HepG2 (cell line): ENCODE results near the gene DHX8.

Experiments
- BRD4 ChIP-seq: sonication (generic); formaldehyde crosslinking; IDR thresholded peaks from 2 replicates; pipeline ENCODE4 v1.4.0; 2020; ENCODE audit warnings: missing genetic modification reagents
- TAF1 ChIP-seq: sonication (generic); formaldehyde crosslinking; IDR thresholded peaks from 2 replicates; pipeline ENCODE4 v1.4.0; 2020; ENCODE audit warnings: missing genetic modification reagents
- ZNF138 ChIP-seq: sonication (generic); formaldehyde crosslinking; IDR thresholded peaks from 2 replicates; pipeline ENCODE4 v1.5.0; 2020; ENCODE audit warnings: mild to moderate bottlenecking, low read depth, missing genetic modification reagents
- TF ChIP-seq, protein P1 (sequence below): sonication (generic); formaldehyde crosslinking; IDR thresholded peaks from 2 replicates; pipeline ENCODE4 v1.5.0; 2020; ENCODE audit warnings: mild to moderate bottlenecking, missing genetic modification reagents, moderate library complexity
- TF ChIP-seq, protein P2 (sequence below): sonication (generic); formaldehyde crosslinking; conservative IDR thresholded peaks from 2 replicates; pipeline ENCODE4 v1.8.0; 2022; ENCODE audit warnings: mild to moderate bottlenecking, moderate library complexity, missing genetic modification reagents
- TF ChIP-seq, protein P3 (sequence below): sonication (generic); formaldehyde crosslinking; IDR thresholded peaks from 2 replicates; pipeline ENCODE4 v1.4.0; 2020; ENCODE audit warnings: mild to moderate bottlenecking, missing genetic modification reagents

DNA sequence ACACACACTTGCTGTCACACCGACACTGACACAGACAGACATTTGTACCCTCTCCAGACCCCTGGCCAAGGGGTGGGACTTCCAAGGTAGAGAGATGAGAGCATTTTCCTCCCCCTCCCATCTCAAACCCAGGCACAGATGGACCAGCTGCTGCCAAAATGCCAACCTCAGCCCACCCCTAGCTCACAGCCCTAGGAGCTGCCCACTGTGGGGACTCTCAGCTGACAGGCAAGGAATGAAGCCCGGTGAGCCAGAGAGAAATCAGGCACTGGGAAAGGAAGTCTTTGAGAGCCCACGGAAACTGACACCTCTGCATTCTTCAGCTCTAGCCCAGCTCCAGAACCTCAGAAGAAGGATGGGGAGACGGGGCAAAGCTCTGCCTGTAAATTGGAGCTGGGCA, 59.5 kb downstream of the DHX8 start:
- TF ChIP-seq ZNF138 (CRISPR knock-in tag) (no peak), BRD4 (CRISPR knock-in tag) (no peak), TAF1 (CRISPR knock-in tag) (no peak; the same call in 1 of the 2 replicates)
- TF ChIP-seq, protein P1, sequence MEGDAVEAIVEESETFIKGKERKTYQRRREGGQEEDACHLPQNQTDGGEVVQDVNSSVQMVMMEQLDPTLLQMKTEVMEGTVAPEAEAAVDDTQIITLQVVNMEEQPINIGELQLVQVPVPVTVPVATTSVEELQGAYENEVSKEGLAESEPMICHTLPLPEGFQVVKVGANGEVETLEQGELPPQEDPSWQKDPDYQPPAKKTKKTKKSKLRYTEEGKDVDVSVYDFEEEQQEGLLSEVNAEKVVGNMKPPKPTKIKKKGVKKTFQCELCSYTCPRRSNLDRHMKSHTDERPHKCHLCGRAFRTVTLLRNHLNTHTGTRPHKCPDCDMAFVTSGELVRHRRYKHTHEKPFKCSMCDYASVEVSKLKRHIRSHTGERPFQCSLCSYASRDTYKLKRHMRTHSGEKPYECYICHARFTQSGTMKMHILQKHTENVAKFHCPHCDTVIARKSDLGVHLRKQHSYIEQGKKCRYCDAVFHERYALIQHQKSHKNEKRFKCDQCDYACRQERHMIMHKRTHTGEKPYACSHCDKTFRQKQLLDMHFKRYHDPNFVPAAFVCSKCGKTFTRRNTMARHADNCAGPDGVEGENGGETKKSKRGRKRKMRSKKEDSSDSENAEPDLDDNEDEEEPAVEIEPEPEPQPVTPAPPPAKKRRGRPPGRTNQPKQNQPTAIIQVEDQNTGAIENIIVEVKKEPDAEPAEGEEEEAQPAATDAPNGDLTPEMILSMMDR (CRISPR knock-in tag): no peak
- TF ChIP-seq, protein P2, sequence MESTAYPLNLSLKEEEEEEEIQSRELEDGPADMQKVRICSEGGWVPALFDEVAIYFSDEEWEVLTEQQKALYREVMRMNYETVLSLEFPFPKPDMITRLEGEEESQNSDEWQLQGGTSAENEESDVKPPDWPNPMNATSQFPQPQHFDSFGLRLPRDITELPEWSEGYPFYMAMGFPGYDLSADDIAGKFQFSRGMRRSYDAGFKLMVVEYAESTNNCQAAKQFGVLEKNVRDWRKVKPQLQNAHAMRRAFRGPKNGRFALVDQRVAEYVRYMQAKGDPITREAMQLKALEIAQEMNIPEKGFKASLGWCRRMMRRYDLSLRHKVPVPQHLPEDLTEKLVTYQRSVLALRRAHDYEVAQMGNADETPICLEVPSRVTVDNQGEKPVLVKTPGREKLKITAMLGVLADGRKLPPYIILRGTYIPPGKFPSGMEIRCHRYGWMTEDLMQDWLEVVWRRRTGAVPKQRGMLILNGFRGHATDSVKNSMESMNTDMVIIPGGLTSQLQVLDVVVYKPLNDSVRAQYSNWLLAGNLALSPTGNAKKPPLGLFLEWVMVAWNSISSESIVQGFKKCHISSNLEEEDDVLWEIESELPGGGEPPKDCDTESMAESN (CRISPR knock-in tag): no peak
- TF ChIP-seq, protein P3, sequence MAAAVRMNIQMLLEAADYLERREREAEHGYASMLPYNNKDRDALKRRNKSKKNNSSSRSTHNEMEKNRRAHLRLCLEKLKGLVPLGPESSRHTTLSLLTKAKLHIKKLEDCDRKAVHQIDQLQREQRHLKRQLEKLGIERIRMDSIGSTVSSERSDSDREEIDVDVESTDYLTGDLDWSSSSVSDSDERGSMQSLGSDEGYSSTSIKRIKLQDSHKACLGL (CRISPR knock-in tag): no peak
